Fibroblast of villous mesenchyme (primary cell): ENCODE data around the gene ZNF106. TPM values are rescaled to one million over a fixed set of nuclear protein-coding genes. Genes with fewer than 3 reads are reported as not detected.

Source experiments
- DNase-seq: peaks from one replicate; pipeline ENCODE4 v3.0.0-alpha.2; 2010; ENCODE audit warnings: low read depth
- H3K4me3 ChIP-seq: 2 replicates; pipeline ENCODE4 v1.5.1; 2011; ENCODE audit warnings: low read depth, mild to moderate bottlenecking, low read length
- CTCF ChIP-seq: IDR thresholded peaks from 2 replicates; pipeline ENCODE4 v1.5.1; 2012; ENCODE audit warnings: low read depth, mild to moderate bottlenecking, low read length; ENCODE audit not compliant: insufficient read depth
- small RNA-seq: library from RNA; depleted of rRNA; stranded (forward); fragments of <200 nt; gene quantifications from one replicate; pipeline ENCODE3, GENCODE V24; 2012
- total RNA-seq: library from RNA; depleted of rRNA; stranded (reverse); fragments of >200 nt; gene quantifications from 2 replicates; pipeline ENCODE4 v1.2.3, GENCODE V29; 2012

ZNF106 gene
- total RNA-seq, 1 donor: 90.2 TPM

GRCh38 chr15:42365921-42366550 is 124.9 kb downstream of the ZNF106 start:
- no peak overlapping the region for H3K4me3 ChIP-seq
- no peak for TF ChIP-seq CTCF
- DNase-seq: no peak

- DNase-seq: no peak
- TF ChIP-seq CTCF: no peak
- H3K4me3 ChIP-seq: no peak overlapping the region
These were observed 126.4 kb downstream of the ZNF106 start for GRCh38 chr15:42364529-42364928.

- no peak for DNase-seq
- no peak overlapping the region for H3K4me3 ChIP-seq
- no peak for TF ChIP-seq CTCF
These were observed 127.0 kb downstream of the ZNF106 start for GRCh38 chr15:42363942-42364341.

GRCh38 chr15:42363487-42363886 is 127.5 kb downstream of the ZNF106 start:
- TF ChIP-seq CTCF: no peak
- no peak for DNase-seq

More at GRCh38 chr15:42363487-42363886, 127.5 kb downstream of the ZNF106 start:
- H3K4me3 ChIP-seq: no peak overlapping the region

Small RNAs within 50 kb of the gene (small RNA-seq; reads per million reads assigned to genes)
- not detected for gene RNU6-188P

Other genes with a start within 250 kb of the ZNF106 start
- gene GANC, start 217.9 kb downstream of the ZNF106 start, total RNA-seq: 22.5 and 25.5 TPM in 2 replicates
- gene TMEM87A, start 217.7 kb downstream of the ZNF106 start, total RNA-seq: 70.9 and 79.9 TPM in 2 replicates
- gene CAPN3, start 131.6 kb downstream of the ZNF106 start, total RNA-seq: 0.64 and 2.6 TPM in 2 replicates
- gene SNAP23, start 4.5 kb upstream of the ZNF106 start, total RNA-seq: 81.5 and 83.3 TPM in 2 replicates
- gene LRRC57, start 57.7 kb upstream of the ZNF106 start, total RNA-seq: 13.5 and 19.9 TPM in 2 replicates
- 25.9 and 26.7 TPM in 2 replicates for gene HAUS2, start 57.7 kb upstream of the ZNF106 start, total RNA-seq
- gene STARD9, start 84.5 kb upstream of the ZNF106 start, total RNA-seq: 9.1 and 11.0 TPM in 2 replicates
- 6.8 and 15.1 TPM in 2 replicates for gene CDAN1, start 246.0 kb upstream of the ZNF106 start, total RNA-seq